Smooth muscle cell (in vitro differentiated cells): ENCODE data around the gene EYS. TPM values are rescaled to one million over a fixed set of nuclear protein-coding genes. Genes with fewer than 3 reads are reported as not detected.

Experiments used
- DNase-seq: peaks from one replicate; lab custom pipeline; 2025; ENCODE audit not compliant: unreplicated experiment; lab: John Stamatoyannopoulos, UW
- H2AFZ ChIP-seq: fragments of 200-600 bp; sonication (generic); 2 replicates; pipeline ENCODE4 v1.6.0; 2016; ENCODE audit warnings: antibody characterized with exemption, low read depth, mild to moderate bottlenecking
- H3F3A ChIP-seq: fragments of 200-600 bp; sonication (generic); 2 replicates; pipeline ENCODE4 v1.6.0; 2017; ENCODE audit warnings: antibody characterized with exemption, low read depth
- H3K27ac ChIP-seq: fragments of 200-600 bp; sonication (generic); 2 replicates; pipeline ENCODE4 v1.5.1; 2016; ENCODE audit warnings: low read depth, mild to moderate bottlenecking
- H3K27me3 ChIP-seq: fragments of 200-600 bp; sonication (generic); 2 replicates; pipeline ENCODE4 v1.6.1; 2016; ENCODE audit warnings: low read depth, mild to moderate bottlenecking
- H3K36me3 ChIP-seq: fragments of 200-600 bp; sonication (generic); 2 replicates; pipeline ENCODE4 v1.5.1; 2016; ENCODE audit warnings: low read depth
- H3K4me1 ChIP-seq: fragments of 200-600 bp; sonication (generic); 2 replicates; pipeline ENCODE4 v1.5.1; 2016; ENCODE audit warnings: low read depth
- H3K4me2 ChIP-seq: fragments of 200-600 bp; sonication (generic); 2 replicates; pipeline ENCODE4 v1.6.0; 2016; ENCODE audit warnings: mild to moderate bottlenecking
- H3K4me3 ChIP-seq: fragments of 200-600 bp; sonication (generic); 2 replicates; pipeline ENCODE4 v1.5.1; 2016; ENCODE audit warnings: mild to moderate bottlenecking
- H3K79me2 ChIP-seq: fragments of 200-600 bp; sonication (generic); 2 replicates; pipeline ENCODE4 v1.6.0; 2016; ENCODE audit warnings: low read depth, mild to moderate bottlenecking
- H3K9ac ChIP-seq: fragments of 200-600 bp; sonication (generic); 2 replicates; pipeline ENCODE4 v1.6.0; 2016; ENCODE audit warnings: low read depth
- H3K9me3 ChIP-seq: fragments of 200-600 bp; sonication (generic); replicated peaks from 2 replicates; pipeline ENCODE4 v1.5.1; 2016; ENCODE audit warnings: low read depth
- H4K20me1 ChIP-seq: fragments of 200-600 bp; sonication (generic); 2 replicates; pipeline ENCODE4 v1.6.0; 2016; ENCODE audit warnings: low read depth
- WGBS: methylation state at CpG from one replicate; pipeline ENCODE4 v1.1.7; 2016; ENCODE audit warnings: low lambda C conversion rate; 5-methylcytosine and 5-hydroxymethylcytosine counted together
- polyA plus RNA-seq: library from polyadenylated mRNA; unstranded; fragments of >200 nt; fragmentation: Nextera tagmentation; extraction: Ambion mirVana; gene quantifications from 2 replicates; pipeline ENCODE4 v1.2.1, GENCODE V29; 2016
- total RNA-seq: library from RNA; depleted of rRNA; stranded (reverse); fragments of >200 nt; gene quantifications from 2 replicates; pipeline ENCODE4 v1.2.3, GENCODE V29; 2014
- TF ChIP-seq, protein P1 (sequence below): fragments of 200-600 bp; sonication (generic); IDR thresholded peaks from 2 replicates; pipeline ENCODE4 v1.5.1; 2017; ENCODE audit warnings: borderline replicate concordance, mild to moderate bottlenecking, antibody characterized with exemption; ENCODE audit not compliant: insufficient read depth, poor library complexity, severe bottlenecking

EYS gene
- total and polyA plus RNA-seq, 2 experiments from 2014 or later = 0.07 to 0.18 TPM

DNA sequence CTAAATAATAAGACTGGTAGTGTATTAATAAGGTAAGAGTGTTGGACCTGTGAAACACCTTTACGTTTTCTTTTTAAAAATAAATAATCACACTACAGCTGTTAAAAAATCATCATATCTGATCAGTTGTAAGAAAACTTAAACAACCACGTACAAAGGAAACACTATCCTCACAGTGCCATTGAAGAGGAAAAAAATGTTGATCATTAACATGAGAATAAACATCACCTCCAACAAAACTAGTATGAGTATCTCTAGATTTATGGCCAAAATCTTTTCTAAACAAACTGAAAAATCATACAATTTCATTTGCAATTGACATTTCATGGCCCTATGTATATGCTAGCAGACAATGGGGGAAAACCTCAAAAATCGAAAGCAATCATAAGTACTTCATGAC, 590 bp downstream of the EYS start:
- Histone ChIP-seq H3K9ac (no peak overlapping the region), H2AFZ (no peak overlapping the region), H3K4me1 (peaks cover 5% of the 10 kb centered on the region), H3K36me3 (no peaks in the 10 kb centered on the region), H4K20me1 (no peaks in the 10 kb centered on the region), H3K4me2 (no peak overlapping the region), H3F3A (no peaks in the 10 kb centered on the region), H3K4me3 (no peak overlapping the region), H3K9me3 (no peaks in the 10 kb centered on the region), H3K27me3 (no peaks in the 10 kb centered on the region), H3K27ac (no peak overlapping the region), H3K79me2 (no peaks in the 10 kb centered on the region)
- WGBS = 80% methylated on average over 3 of the region's 3 CpGs
- TF ChIP-seq, protein P1, sequence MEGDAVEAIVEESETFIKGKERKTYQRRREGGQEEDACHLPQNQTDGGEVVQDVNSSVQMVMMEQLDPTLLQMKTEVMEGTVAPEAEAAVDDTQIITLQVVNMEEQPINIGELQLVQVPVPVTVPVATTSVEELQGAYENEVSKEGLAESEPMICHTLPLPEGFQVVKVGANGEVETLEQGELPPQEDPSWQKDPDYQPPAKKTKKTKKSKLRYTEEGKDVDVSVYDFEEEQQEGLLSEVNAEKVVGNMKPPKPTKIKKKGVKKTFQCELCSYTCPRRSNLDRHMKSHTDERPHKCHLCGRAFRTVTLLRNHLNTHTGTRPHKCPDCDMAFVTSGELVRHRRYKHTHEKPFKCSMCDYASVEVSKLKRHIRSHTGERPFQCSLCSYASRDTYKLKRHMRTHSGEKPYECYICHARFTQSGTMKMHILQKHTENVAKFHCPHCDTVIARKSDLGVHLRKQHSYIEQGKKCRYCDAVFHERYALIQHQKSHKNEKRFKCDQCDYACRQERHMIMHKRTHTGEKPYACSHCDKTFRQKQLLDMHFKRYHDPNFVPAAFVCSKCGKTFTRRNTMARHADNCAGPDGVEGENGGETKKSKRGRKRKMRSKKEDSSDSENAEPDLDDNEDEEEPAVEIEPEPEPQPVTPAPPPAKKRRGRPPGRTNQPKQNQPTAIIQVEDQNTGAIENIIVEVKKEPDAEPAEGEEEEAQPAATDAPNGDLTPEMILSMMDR = no peak
- no peak for DNase-seq

DNA sequence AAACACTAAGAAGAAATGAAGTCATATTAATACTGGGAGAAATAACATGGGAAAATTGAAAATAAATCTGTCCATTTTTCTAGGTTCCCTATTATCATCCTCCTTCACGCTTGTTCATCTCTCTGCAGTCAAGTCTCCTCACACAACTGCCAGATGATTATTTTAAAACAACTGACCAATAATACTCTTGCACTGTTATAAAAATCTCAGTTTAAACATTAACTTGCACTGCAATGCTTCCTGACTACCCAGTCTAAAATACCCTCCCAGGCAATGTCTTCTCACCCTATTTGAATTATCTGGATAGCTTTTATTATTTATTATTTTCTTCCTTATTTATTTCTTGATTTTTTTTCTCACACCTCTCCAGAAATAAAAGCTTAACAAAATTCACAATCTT, 5.7 kb downstream of the EYS start:
- Histone ChIP-seq H3K9ac (no peak overlapping the region), H3K27ac (no peak overlapping the region), H3K4me1 (no peaks in the 10 kb centered on the region), H3K4me3 (no peak overlapping the region), H3K79me2 (no peaks in the 10 kb centered on the region), H4K20me1 (no peaks in the 10 kb centered on the region), H2AFZ (no peak overlapping the region), H3F3A (no peaks in the 10 kb centered on the region), H3K4me2 (no peak overlapping the region), H3K9me3 (no peaks in the 10 kb centered on the region), H3K27me3 (no peaks in the 10 kb centered on the region), H3K36me3 (no peaks in the 10 kb centered on the region)
- DNase-seq = no peak
- 100% methylated on average over 1 of the region's 1 CpG for WGBS
- TF ChIP-seq, protein P1 = no peak

DNA sequence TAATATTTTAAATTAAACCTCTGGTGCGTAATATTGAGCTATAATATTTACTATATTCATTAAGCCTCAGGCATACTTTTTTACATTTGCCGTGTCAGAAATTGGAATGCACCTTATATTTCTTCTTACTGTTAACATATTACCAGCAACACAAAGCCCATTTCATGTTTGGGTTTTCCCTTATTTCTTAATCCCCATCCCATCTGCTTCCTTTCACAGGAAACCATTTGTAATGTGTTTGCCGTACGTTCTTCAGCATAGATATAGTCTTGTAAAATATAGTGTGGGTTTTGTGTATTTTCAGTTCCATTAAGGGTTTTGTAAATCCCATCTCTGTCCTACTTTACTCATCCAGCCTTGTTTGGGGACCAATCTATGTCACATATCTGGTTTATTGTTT, 6.5 kb downstream of the EYS start:
- no peaks in the 10 kb centered on the region for H3K27me3 ChIP-seq

GRCh38 chr6:65692109-65692508, 14.9 kb downstream of the EYS start:
- no peak overlapping the region for H3K9ac ChIP-seq
- 60% methylated on average over 3 of the region's 3 CpGs for WGBS
- H2AFZ ChIP-seq = no peak overlapping the region
- H3K4me3 ChIP-seq = no peak overlapping the region
- H3K9me3 ChIP-seq = no peaks in the 10 kb centered on the region
- H3K27me3 ChIP-seq = no peaks in the 10 kb centered on the region
- H3K4me2 ChIP-seq = no peak overlapping the region
- H4K20me1 ChIP-seq = no peaks in the 10 kb centered on the region
- no peaks in the 10 kb centered on the region for H3F3A ChIP-seq
- no peaks in the 10 kb centered on the region for H3K4me1 ChIP-seq
- no peak overlapping the region for H3K27ac ChIP-seq
- H3K79me2 ChIP-seq = no peaks in the 10 kb centered on the region
- no peak for DNase-seq
- no peaks in the 10 kb centered on the region for H3K36me3 ChIP-seq
- TF ChIP-seq, protein P1 = no peak

More for the DNA sequence above, 6.5 kb downstream of the EYS start:
- no peak overlapping the region for H3K4me2 ChIP-seq
- H2AFZ ChIP-seq = peak overlapping the region; percentile 22
- no peaks in the 10 kb centered on the region for H3K4me1 ChIP-seq
- H3F3A ChIP-seq = no peaks in the 10 kb centered on the region
- no peaks in the 10 kb centered on the region for H3K9me3 ChIP-seq
- H3K36me3 ChIP-seq = no peaks in the 10 kb centered on the region
- no peak overlapping the region for H3K27ac ChIP-seq
- WGBS = 78% methylated on average over 4 of the region's 4 CpGs
- no peak overlapping the region for H3K9ac ChIP-seq
- no peaks in the 10 kb centered on the region for H3K79me2 ChIP-seq
- DNase-seq = no peak
- no peaks in the 10 kb centered on the region for H4K20me1 ChIP-seq
- no peak overlapping the region for H3K4me3 ChIP-seq
- TF ChIP-seq, protein P1 = no peak
